ENCODE data around the gene SPEG. TPM values are rescaled to one million over a fixed set of nuclear protein-coding genes. Genes with fewer than 3 reads are reported as not detected.

Gene SPEG
- total RNA-seq, 2 experiments from 2014 or later = 15.3 to 17.7 TPM

- Mint-ChIP-seq H3K4me1 (ENCODE audit: low read depth) (peaks cover 20% of the 10 kb centered on the region), H3K36me3 (ENCODE audit: low read depth) (no peaks in the 10 kb centered on the region), H3K9me3 (no peaks in the 10 kb centered on the region), H3K27ac (no peak overlapping the region), H3K27me3 (peaks cover 89% of the 10 kb centered on the region), H3K4me3 (no peak overlapping the region)
- H3K4me3 ChIP-seq (ENCODE audit: low read length) = no peak overlapping the region
- peaks cover 19% of the 10 kb centered on the region for H3K4me1 ChIP-seq (ENCODE audit: insufficient read depth, low read length)
- TF ChIP-seq CTCF (IDR thresholded peaks at IDR 0.05) = no peak
- H3K9me3 ChIP-seq (ENCODE audit: control insufficient read depth in 1 of 2, insufficient read depth in 1 of 2, low read length in 2 of 2) = peaks cover 0 to 6% of the 10 kb centered on the region in 2 experiments
- ChIA-PET CTCF (no interaction called here), POLR2A (no interaction called here)
- peaks cover 69 to 97% of the 10 kb centered on the region in 2 experiments for H3K27me3 ChIP-seq (ENCODE audit: control insufficient read depth in 1 of 2, insufficient read depth in 2 of 2, low read length in 2 of 2)
- no peak overlapping the region for H3K27ac ChIP-seq (ENCODE audit: low read depth in 1 of 2, low read length in 2 of 2)
- peak; percentile 42 for ATAC-seq (ENCODE audit: poor library complexity)
- H3K36me3 ChIP-seq (ENCODE audit: insufficient read depth, low read length) = no peaks in the 10 kb centered on the region
- intact Hi-C loops (cut with DNase I, micrococcal nuclease) = no loop called here
- DNase-seq = no peak
Observed at GRCh38 chr2:219523031-219523671, 88.5 kb downstream of the SPEG start.

GRCh38 chr2:219524817-219525216 is 90.2 kb downstream of the SPEG start:
- POLR2A ChIA-PET = no interaction called here
- intact Hi-C loops (cut with DNase I, micrococcal nuclease) = no loop called here
- peaks cover 20% of the 10 kb centered on the region for H3K4me1 ChIP-seq (ENCODE audit: insufficient read depth, low read length)
- no peaks in the 10 kb centered on the region for H3K36me3 ChIP-seq (ENCODE audit: insufficient read depth, low read length)
- H3K27ac ChIP-seq (ENCODE audit: low read depth in 1 of 2, low read length in 2 of 2) = no peak overlapping the region
- peaks cover 91% of the 10 kb centered on the region for H3K27me3 Mint-ChIP-seq
- H3K4me3 ChIP-seq (ENCODE audit: low read length) = no peak overlapping the region
- peaks cover 0 to 6% of the 10 kb centered on the region in 2 experiments for H3K9me3 ChIP-seq (ENCODE audit: control insufficient read depth in 1 of 2, insufficient read depth in 1 of 2, low read length in 2 of 2)
- DNase-seq = no peak
- peaks cover 73 to 93% of the 10 kb centered on the region in 2 experiments for H3K27me3 ChIP-seq (ENCODE audit: control insufficient read depth in 1 of 2, insufficient read depth in 2 of 2, low read length in 2 of 2)
- no peaks in the 10 kb centered on the region for H3K9me3 Mint-ChIP-seq
- peaks cover 20% of the 10 kb centered on the region for H3K4me1 Mint-ChIP-seq (ENCODE audit: low read depth)
- no peak for TF ChIP-seq CTCF (IDR thresholded peaks at IDR 0.05)
- H3K4me3 Mint-ChIP-seq = no peak overlapping the region
- H3K27ac Mint-ChIP-seq = no peak overlapping the region
- no peak for ATAC-seq (ENCODE audit: poor library complexity)
- no peaks in the 10 kb centered on the region for H3K36me3 Mint-ChIP-seq (ENCODE audit: low read depth)
- CTCF ChIA-PET = no interaction called here

- intact Hi-C loops (cut with DNase I, micrococcal nuclease) = no loop called here
- POLR2A ChIA-PET = no interaction called here
- CTCF ChIA-PET = interaction anchor here (0.9 kb wide), 1 partner anchor 123 kb away, joined by 3 read pairs; no protein-coding TSS in a partner anchor
- Mint-ChIP-seq H3K9me3 (no peaks in the 10 kb centered on the region), H3K27ac (no peak overlapping the region), H3K4me3 (no peak overlapping the region), H3K27me3 (peaks cover 92% of the 10 kb centered on the region), H3K36me3 (ENCODE audit: low read depth) (no peaks in the 10 kb centered on the region), H3K4me1 (ENCODE audit: low read depth) (peaks cover 20% of the 10 kb centered on the region)
- Histone ChIP-seq H3K27me3 (ENCODE audit: control insufficient read depth in 1 of 2, insufficient read depth in 2 of 2, low read length in 2 of 2) (peaks cover 74 to 88% of the 10 kb centered on the region in 2 experiments), H3K4me1 (ENCODE audit: insufficient read depth, low read length) (peaks cover 23% of the 10 kb centered on the region), H3K4me3 (ENCODE audit: low read length) (no peak overlapping the region), H3K36me3 (ENCODE audit: insufficient read depth, low read length) (no peaks in the 10 kb centered on the region), H3K9me3 (ENCODE audit: control insufficient read depth in 1 of 2, insufficient read depth in 1 of 2, low read length in 2 of 2) (peaks cover 0 to 6% of the 10 kb centered on the region in 2 experiments), H3K27ac (ENCODE audit: low read depth in 1 of 2, low read length in 2 of 2) (no peak overlapping the region)
- DNase-seq (no peak), ATAC-seq (ENCODE audit: poor library complexity) (no peak)
- TF ChIP-seq CTCF (IDR thresholded peaks at IDR 0.05) = no peak
Observed at GRCh38 chr2:219525533-219526232, 91.0 kb downstream of the SPEG start.
